Effector memory CD4-positive, alpha-beta T cell (primary cell): Measurements from ENCODE around the gene CDPF1.

Experiments
- DNase-seq, 3 donors: peaks; one replicate each; pipeline ENCODE4 v3.0.0-alpha.2; 2020
- H3K27ac ChIP-seq: 2 replicates; pipeline ENCODE4 v1.7.0; 2013; ENCODE audit warnings: mild to moderate bottlenecking, low read length, moderate library complexity; ENCODE audit not compliant: insufficient read depth, poor library complexity, severe bottlenecking
- H3K27me3 ChIP-seq: replicated peaks from 2 replicates; pipeline ENCODE4 v1.7.0; 2013; ENCODE audit warnings: mild to moderate bottlenecking, low read length; ENCODE audit not compliant: insufficient read depth, control insufficient read depth, poor library complexity, severe bottlenecking
- H3K36me3 ChIP-seq: 2 replicates; pipeline ENCODE4 v1.7.0; 2013; ENCODE audit warnings: mild to moderate bottlenecking, low read length, moderate library complexity; ENCODE audit not compliant: control insufficient read depth, insufficient read depth
- H3K4me1 ChIP-seq: 2 replicates; pipeline ENCODE4 v1.7.0; 2013; ENCODE audit warnings: low read length, mild to moderate bottlenecking; ENCODE audit not compliant: control insufficient read depth, insufficient read depth, poor library complexity, severe bottlenecking
- H3K4me3 ChIP-seq: 2 replicates; pipeline ENCODE4 v1.7.0; 2013; ENCODE audit warnings: low read length, low read depth, mild to moderate bottlenecking; ENCODE audit not compliant: insufficient read depth, poor library complexity, severe bottlenecking
- H3K9me3 ChIP-seq: 2 replicates; pipeline ENCODE4 v1.7.0; 2013; ENCODE audit warnings: mild to moderate bottlenecking, low read length, moderate library complexity; ENCODE audit not compliant: control insufficient read depth

The CDPF1 gene

DNA sequence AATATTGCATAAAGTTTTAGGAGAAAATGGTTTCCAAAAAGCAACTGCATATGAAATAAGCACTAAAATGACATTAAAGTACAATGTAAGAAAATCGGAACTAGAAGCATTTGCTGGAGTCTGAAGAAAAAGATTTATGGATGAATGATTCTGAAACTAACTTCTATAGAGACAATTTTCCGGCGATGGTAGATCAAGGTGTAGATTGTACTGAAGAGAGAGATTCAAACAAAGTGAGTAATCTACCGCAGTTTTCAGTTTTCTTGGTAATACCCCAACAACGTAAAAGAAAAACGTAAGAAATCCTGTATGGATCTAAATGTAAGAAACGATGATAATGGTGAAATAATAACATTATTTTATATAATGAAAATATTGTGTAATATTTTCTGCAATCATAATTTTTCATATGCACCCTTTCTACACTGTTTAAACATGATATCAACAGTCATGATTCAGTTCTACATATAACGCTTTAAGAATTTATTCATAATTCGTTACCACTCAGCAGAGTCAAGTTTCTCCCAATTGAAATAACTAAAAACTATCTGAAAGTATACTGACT lies 1.8 kb upstream of the CDPF1 start:
- Histone ChIP-seq H3K4me3 (no peak overlapping the region), H3K36me3 (no peaks in the 10 kb centered on the region), H3K9me3 (no peaks in the 10 kb centered on the region), H3K4me1 (peaks cover 10% of the 10 kb centered on the region), H3K27ac (no peak overlapping the region), H3K27me3 (no peaks in the 10 kb centered on the region)
- DNase-seq = no peak

DNA sequence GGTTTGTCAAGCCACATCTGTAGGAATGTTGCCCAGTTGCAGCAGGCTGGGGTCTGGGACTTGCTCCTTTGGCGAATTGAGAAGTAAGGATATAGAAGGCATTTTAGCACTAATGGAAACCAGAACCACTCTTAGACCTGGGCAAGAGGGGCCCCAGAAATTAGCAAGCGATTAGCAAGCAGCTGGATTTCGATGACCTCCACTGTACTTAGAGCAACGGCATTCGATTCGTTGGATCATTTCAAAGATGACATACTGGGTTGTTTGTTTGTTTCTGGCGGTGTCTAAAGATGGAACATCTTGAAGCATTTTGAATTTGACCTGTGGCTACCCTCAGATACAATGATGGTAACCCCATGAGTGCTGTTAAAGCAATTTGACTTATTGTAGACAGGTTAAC lies 1.2 kb upstream of the CDPF1 start:
- Histone ChIP-seq H3K4me3 (peak overlapping the region; percentile 75), H3K4me1 (peaks cover 10% of the 10 kb centered on the region), H3K9me3 (no peaks in the 10 kb centered on the region), H3K36me3 (no peaks in the 10 kb centered on the region), H3K27me3 (no peaks in the 10 kb centered on the region), H3K27ac (no peak overlapping the region)
- DNase-seq = no peak

DNA sequence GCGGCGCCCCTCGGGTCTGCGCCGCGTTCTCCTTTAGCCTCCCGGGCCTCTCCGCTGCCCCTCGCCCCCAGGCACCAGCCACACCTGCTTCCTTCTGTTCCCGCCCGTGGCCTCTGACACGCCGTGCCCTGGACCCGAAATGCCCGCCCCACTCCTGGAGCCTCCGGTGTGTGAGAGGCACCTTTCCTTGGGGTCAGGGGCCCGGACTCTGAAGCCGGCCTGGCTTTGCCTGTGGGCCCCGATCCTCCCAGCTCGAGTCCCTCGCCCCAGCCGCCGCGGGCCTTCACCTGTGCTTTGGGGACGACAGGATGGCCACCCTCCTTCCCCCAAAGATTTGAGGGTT lies 661 bp upstream of the CDPF1 start:
- peak overlapping the region; percentile 47 for H3K27ac ChIP-seq
- H3K27me3 ChIP-seq = no peaks in the 10 kb centered on the region
- DNase-seq = no peak
- H3K36me3 ChIP-seq = no peaks in the 10 kb centered on the region
- H3K4me1 ChIP-seq = peaks cover 10% of the 10 kb centered on the region
- H3K9me3 ChIP-seq = no peaks in the 10 kb centered on the region
- peak overlapping the region; percentile 75 for H3K4me3 ChIP-seq

DNA sequence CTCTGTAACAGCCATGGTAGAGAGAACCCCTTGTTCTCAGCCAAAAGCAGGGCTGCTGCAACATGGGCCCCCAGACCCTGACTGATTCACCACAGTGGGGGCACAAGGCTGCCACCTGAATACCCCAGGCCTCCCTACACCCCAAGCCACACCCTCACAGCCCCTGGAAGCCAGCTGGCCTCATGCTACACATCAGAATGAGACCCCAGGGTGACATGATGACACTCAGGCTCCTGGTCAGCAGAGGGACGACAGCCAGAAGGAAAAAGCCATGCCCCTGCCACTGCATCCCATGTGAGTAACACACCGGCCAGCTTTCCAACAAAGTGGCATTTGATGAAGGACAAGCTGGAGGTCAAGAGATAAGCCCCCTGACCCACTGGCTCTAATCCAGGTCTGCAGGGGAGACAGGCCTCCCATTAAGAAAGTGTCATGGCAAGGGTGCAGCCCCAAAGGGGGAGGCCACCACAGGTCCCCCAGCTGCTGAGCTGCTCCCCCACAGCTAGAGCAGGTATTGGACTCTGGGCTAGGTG lies 2.6 kb downstream of the CDPF1 start:
- Histone ChIP-seq H3K27me3 (no peaks in the 10 kb centered on the region), H3K9me3 (no peaks in the 10 kb centered on the region), H3K27ac (no peak overlapping the region), H3K36me3 (peaks cover 4% of the 10 kb centered on the region), H3K4me1 (peaks cover 10% of the 10 kb centered on the region), H3K4me3 (no peak overlapping the region)
- DNase-seq = no peak

DNA sequence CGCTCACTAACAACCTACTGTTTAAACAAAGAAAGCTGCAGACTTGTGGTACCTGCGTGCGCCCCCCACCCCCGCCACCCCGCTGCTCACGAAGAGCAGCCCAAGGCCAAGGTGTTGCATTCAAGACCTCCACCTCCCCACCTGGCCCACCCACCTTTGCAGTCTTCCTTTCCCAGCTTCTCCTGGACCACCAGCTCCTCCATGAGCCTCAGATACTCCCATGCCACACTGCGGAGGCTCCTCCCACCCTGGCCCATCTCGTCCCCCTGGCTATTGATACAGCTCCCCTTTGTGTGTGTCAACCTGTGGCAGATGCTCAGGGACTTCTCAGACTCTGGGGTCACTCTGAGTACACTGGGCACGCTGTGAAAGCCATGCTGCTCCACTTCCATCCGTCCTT lies 3.9 kb downstream of the CDPF1 start:
- peaks cover 8% of the 10 kb centered on the region for H3K4me1 ChIP-seq
- no peaks in the 10 kb centered on the region for H3K27me3 ChIP-seq
- peaks cover 4% of the 10 kb centered on the region for H3K36me3 ChIP-seq

DNA sequence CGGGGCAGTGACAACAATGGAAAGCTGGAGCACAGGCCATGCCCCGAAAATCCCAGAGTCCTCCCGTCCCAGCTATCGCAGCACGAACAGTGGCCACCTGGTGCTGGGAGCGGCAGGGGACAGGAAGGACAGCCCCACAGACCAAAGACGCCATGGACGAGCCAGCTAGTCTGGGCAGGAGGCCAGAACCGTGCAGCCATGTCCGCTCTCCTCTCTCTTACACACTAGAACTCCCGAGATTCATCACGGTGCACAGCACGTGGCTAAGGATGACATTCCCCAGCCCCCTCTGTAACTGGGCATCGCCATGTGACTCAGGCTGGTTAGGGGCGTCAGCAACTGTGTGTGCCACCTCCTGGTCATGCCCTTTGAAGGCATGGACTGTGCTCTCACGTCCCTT lies 4.6 kb downstream of the CDPF1 start:
- Histone ChIP-seq H3K4me3 (no peak overlapping the region), H3K4me1 (peaks cover 2% of the 10 kb centered on the region), H3K9me3 (no peaks in the 10 kb centered on the region), H3K27me3 (no peaks in the 10 kb centered on the region), H3K36me3 (peaks cover 4% of the 10 kb centered on the region), H3K27ac (no peak overlapping the region)
- no peak for DNase-seq

More for the DNA sequence above, 3.9 kb downstream of the CDPF1 start:
- no peak for DNase-seq
- Histone ChIP-seq H3K4me3 (no peak overlapping the region), H3K27ac (no peak overlapping the region), H3K9me3 (no peaks in the 10 kb centered on the region)

DNA sequence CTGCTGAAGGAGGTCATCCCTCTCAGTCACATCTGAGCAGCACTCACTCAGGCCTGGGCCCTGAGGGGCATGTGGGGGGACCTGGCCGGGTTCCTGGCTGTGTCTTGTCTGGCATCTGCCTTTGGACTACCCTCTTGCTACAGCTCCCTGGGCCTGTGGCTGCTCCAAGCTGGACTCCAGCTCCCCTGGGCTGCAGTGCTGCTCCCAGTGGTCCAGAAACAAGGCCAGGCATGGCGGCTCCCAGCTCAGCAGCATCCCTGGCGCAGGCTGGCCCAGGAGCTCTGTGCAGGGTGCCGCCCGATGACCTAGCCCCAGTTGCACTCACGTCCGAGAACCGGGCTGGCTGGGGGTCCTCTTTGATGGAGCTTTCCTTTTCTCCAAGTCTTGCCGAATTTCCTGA lies 5.3 kb downstream of the CDPF1 start:
- H3K36me3 ChIP-seq = peaks cover 4% of the 10 kb centered on the region
- H3K4me1 ChIP-seq = peaks cover 5% of the 10 kb centered on the region
- H3K9me3 ChIP-seq = no peaks in the 10 kb centered on the region
- H3K27ac ChIP-seq = no peak overlapping the region
- DNase-seq = no peak
- H3K4me3 ChIP-seq = no peak overlapping the region
- H3K27me3 ChIP-seq = no peaks in the 10 kb centered on the region

DNA sequence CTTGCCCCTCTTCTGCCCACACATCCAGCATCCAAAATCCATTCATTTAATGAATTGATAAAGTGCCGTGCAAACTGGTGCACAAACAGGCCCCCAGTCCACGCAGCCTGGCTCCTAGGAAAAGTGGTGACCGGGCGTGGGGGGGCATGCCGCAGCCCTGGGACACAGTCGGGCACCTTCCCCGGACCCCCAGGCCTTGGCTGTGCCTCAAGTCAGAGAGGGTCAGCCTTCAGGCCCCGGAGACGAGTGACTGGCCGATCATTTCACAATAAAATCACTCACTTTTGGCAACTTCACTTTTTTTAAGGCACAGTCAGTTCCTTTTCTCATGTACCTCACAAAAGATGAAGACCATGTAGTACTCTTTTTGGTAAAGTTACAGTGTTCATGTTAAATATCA lies 8.0 kb downstream of the CDPF1 start:
- no peak overlapping the region for H3K27ac ChIP-seq
- no peak for DNase-seq
- H3K27me3 ChIP-seq = no peaks in the 10 kb centered on the region
- peaks cover 4% of the 10 kb centered on the region for H3K36me3 ChIP-seq
- H3K4me1 ChIP-seq = peaks cover 7% of the 10 kb centered on the region
- H3K9me3 ChIP-seq = no peaks in the 10 kb centered on the region
- no peak overlapping the region for H3K4me3 ChIP-seq

DNA sequence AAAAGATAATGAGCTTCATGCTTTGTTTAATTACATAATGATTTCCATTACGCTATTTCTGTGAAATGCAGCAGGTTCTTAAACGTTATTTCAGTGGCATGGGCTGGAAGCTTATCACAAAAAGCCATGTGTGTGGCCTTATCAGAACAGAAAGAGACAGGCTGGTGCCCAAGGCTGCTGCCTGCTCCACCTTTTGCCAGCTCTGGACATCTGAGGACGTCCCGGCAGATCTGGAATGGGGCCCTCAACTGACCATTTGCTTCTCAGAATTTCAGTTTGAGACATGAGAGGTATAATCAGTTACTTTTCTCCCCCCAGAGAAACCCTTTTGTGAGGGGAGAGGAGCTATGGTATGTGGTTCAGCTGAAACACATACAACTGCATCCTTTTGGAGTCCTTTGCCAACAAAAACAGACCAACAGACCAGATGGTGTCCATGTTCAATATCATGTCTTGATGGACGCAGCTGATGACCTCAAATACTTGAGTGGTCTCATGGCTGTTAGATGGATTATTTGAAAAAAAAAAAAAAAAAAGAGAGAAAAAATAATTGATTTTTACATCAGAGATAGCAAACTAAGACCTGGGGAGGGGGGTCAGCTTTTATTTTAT lies 8.6 kb downstream of the CDPF1 start:
- H3K27ac ChIP-seq = no peak overlapping the region
- no peaks in the 10 kb centered on the region for H3K27me3 ChIP-seq
- H3K4me3 ChIP-seq = no peak overlapping the region
- H3K4me1 ChIP-seq = peaks cover 7% of the 10 kb centered on the region
- peaks cover 4% of the 10 kb centered on the region for H3K36me3 ChIP-seq
- no peak for DNase-seq
- H3K9me3 ChIP-seq = no peaks in the 10 kb centered on the region

DNA sequence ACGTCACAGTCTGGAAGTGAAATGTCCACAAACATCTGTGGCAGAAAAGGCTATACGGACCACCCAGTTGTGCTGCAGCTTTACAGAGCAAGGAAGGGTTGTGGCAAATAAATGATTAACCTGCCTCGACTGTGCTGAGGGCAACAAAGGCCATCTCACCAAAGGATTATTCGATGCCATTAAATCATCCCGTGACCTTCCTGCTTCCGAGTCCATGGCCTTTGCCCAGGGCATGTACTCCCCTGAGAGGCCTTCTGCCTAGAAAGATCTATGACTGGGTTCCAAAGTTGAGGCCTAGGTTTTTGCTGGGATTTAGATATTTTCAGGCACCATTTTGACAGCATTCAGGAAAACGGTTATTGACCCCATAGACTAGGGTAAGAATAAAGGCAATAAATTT lies 9.2 kb downstream of the CDPF1 start:
- Histone ChIP-seq H3K4me3 (no peak overlapping the region), H3K36me3 (peaks cover 4% of the 10 kb centered on the region), H3K4me1 (peaks cover 7% of the 10 kb centered on the region), H3K9me3 (no peaks in the 10 kb centered on the region), H3K27ac (no peak overlapping the region), H3K27me3 (no peaks in the 10 kb centered on the region)
- DNase-seq = no peak
